ENCODE results near the gene PHF12.

PHF12 gene

DNA sequence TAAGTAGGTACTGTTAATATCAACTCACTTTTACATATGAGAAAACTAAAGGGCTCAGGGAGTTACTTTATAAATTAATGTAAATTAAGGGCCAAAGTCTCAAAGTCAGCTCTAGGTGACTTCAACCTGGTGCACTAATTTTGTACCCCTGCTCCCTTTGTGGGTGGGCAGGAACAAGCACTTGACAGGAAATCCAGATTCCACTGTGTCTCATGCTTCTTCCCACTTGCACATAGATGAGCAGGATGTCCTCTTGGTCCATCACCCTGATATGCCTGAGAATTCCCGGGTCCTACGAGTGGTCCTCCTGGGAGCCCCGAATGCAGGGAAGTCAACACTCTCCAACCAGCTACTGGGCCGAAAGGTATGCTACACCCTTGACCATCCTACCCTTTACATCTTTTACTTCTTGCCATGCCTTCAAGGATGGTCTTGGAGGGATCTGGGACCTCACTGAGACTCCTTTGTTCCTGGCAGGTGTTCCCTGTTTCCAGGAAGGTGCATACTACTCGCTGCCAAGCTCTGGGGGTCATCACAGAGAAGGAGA, 95.2 kb downstream of the PHF12 start:
- no peak for DNase-seq

DNA sequence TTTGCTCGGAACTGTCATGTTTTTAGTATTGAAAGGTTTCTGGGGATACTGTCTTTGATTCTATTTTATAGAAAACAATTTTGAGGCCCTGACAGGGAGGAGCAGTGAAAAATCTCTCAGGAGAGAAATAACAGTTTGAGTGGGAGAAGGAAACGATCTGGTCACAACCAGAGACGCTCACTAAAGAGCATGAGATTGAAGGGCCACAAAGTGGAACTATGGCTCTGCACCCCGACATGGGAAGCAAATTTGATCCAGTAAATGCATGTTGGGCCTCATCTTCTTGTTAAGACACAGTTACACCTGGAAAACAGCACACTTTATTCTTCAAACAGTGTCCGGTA, 96.0 kb downstream of the PHF12 start:
- DNase-seq: no peak

Data from effector CD8-positive, alpha-beta T cell (primary cell).